K562 (cell line): ENCODE data around the gene SH3TC2. TPM values are rescaled to one million over a fixed set of nuclear protein-coding genes. Genes with fewer than 3 reads are reported as not detected.
A peak's percentile ranks its signal among the peaks of the same experiment; 100 is the strongest.

Experiments used
- ATAC-seq: fragments of 200-7000 bp; cut with Tn5 transposase; 3 replicates; pipeline ENCODE4 v1.9.1; 2020; ENCODE audit warnings: moderate library complexity
- BruUV-seq: library from RNA; stranded (reverse); fragments of 400-500 nt; replicated peaks from 2 replicates; lab custom pipeline; 2021; lab: Mats Ljungman, UMichigan
- CTCF ChIA-PET: fragments of 300-600 bp; formaldehyde crosslinking; extraction: SDS; loops from one replicate; lab custom pipeline; 2021; ENCODE audit warnings: low intra/inter-chr PET ratio; lab: Yijun Ruan, JAX
- POLR2A ChIA-PET: fragments of 300-600, 350-650 bp; sonication (Branson Sonifier 250); formaldehyde crosslinking; extraction: SDS; loops from one replicate; lab custom pipeline; 2021; ENCODE audit warnings: antibody characterized with exemption, inconsistent platforms; lab: Yijun Ruan, JAX
- DNase-seq, 4 experiments: peaks; one replicate each; pipeline versions ENCODE4 v3.0.0 to v3.0.0-alpha.2; 2011 to 2018; ENCODE audit warnings: low spot score in 3 of 4, mixed read lengths in 3 of 4; ENCODE audit errors: extremely low read depth in 1 of 4
- FAIRE-seq: peaks from 2 replicates; lab custom pipeline; 2011; peaks lifted over from hg19 to GRCh38; lab: Jason Lieb, UNC
- H2AFZ ChIP-seq: 2 replicates; pipeline ENCODE4 v1.6.0; 2011; ENCODE audit warnings: low read depth, low read length, control low read depth, inconsistent platforms
- H3K27ac ChIP-seq: fragments of 200-600 bp; 3 replicates; pipeline ENCODE4 v1.8.0; 2011; ENCODE audit warnings: low read depth, mild to moderate bottlenecking, control low read depth, inconsistent platforms, low read length, moderate library complexity, mixed read lengths; ENCODE audit errors: extremely low read depth
- H3K27me3 ChIP-seq, 2 experiments: fragments of 300-600 bp in 1 of 2; 2 replicates in 1 of 2; 3 replicates in 1 of 2; pipeline versions ENCODE4 v1.6.0 to v1.8.0; 2011; ENCODE audit warnings: inconsistent platforms in 2 of 2, low read length in 2 of 2, mild to moderate bottlenecking in 1 of 2, mixed read lengths in 1 of 2, moderate library complexity in 1 of 2; ENCODE audit not compliant: control insufficient read depth in 2 of 2, insufficient read depth in 2 of 2
- H3K36me3 ChIP-seq: fragments of 300-600 bp; 3 replicates; pipeline ENCODE4 v1.8.0; 2011; ENCODE audit warnings: mild to moderate bottlenecking, low read length, inconsistent platforms; ENCODE audit not compliant: control insufficient read depth, insufficient read depth
- H3K4me1 ChIP-seq, 2 experiments: fragments of 200-600 bp in 1 of 2; replicated peaks in 1 of 2; 2 replicates in 1 of 2; 3 replicates in 1 of 2; pipeline versions ENCODE4 v1.5.1 to v1.8.0; 2011; ENCODE audit warnings: inconsistent platforms in 2 of 2, low read length in 2 of 2, mild to moderate bottlenecking in 1 of 2, mixed read lengths in 1 of 2, moderate library complexity in 1 of 2; ENCODE audit not compliant: control insufficient read depth in 2 of 2, insufficient read depth in 2 of 2
- H3K4me2 ChIP-seq: 2 replicates; pipeline ENCODE4 v1.6.1; 2011; ENCODE audit warnings: low read length, control low read depth, inconsistent platforms, mixed read lengths; ENCODE audit not compliant: insufficient read depth
- H3K4me3 ChIP-seq: fragments of 200-600 bp; sonication (generic), shearing (Covaris generic); 2 replicates; pipeline ENCODE4 v1.5.1; 2016; ENCODE audit warnings: control low read depth, inconsistent platforms
- H3K79me2 ChIP-seq: fragments of 200-600 bp; 3 replicates; pipeline ENCODE4 v1.8.0; 2011; ENCODE audit warnings: low read length, inconsistent platforms; ENCODE audit not compliant: control insufficient read depth, insufficient read depth
- H3K9ac ChIP-seq, 2 experiments: 2 replicates each; pipeline versions ENCODE4 v1.6.0 to v1.6.1; 2011; ENCODE audit warnings: low read depth in 2 of 2, low read length in 2 of 2, control low read depth in 1 of 2, inconsistent platforms in 1 of 2, mild to moderate bottlenecking in 1 of 2, mixed read lengths in 1 of 2; ENCODE audit not compliant: insufficient read depth in 1 of 2
- H3K9me1 ChIP-seq: one replicate; pipeline ENCODE4 v1.6.0; 2011; ENCODE audit warnings: inconsistent platforms, mild to moderate bottlenecking, low read length, moderate library complexity; ENCODE audit not compliant: control insufficient read depth, insufficient read depth
- H3K9me3 ChIP-seq: replicated peaks from 2 replicates; pipeline ENCODE4 v1.5.1; 2011; ENCODE audit warnings: low read depth, low read length, inconsistent platforms; ENCODE audit not compliant: control insufficient read depth, insufficient read depth
- H4K20me1 ChIP-seq: replicated peaks from 2 replicates; pipeline ENCODE4 v1.6.1; 2011; ENCODE audit warnings: low read length, inconsistent platforms, mixed read lengths; ENCODE audit not compliant: control insufficient read depth, insufficient read depth
- CTCF ChIP-seq, 3 experiments: IDR thresholded peaks in 2 of 3; conservative IDR thresholded peaks in 1 of 3; 2 replicates each; pipeline ENCODE4 v1.5.1; 2011 to 2012; ENCODE audit warnings: low read length in 3 of 3, mild to moderate bottlenecking in 3 of 3, control low read depth in 2 of 3, improper control_type of control experiment in 1 of 3, inconsistent platforms in 1 of 3, low read depth in 1 of 3, mixed read lengths in 1 of 3, moderate library complexity in 1 of 3; ENCODE audit not compliant: insufficient read depth in 2 of 3
- HMGN3 ChIP-seq: IDR thresholded peaks from 2 replicates; pipeline ENCODE4 v1.6.1; 2011; ENCODE audit warnings: borderline replicate concordance, low read depth, mild to moderate bottlenecking, mixed read lengths, low read length; ENCODE audit not compliant: insufficient read length; ENCODE audit errors: extremely low read depth
- MAX ChIP-seq: sonication (generic); formaldehyde crosslinking; IDR thresholded peaks from 2 replicates; pipeline ENCODE4 v1.9.0; 2022; ENCODE audit warnings: mild to moderate bottlenecking, missing genetic modification reagents
- WGBS: fragments of 100-300 bp; shearing (Covaris generic); methylation state at CpG from one replicate; pipeline ENCODE4 v1.1.6; 2016; ENCODE audit warnings: low coverage, mixed read lengths; ENCODE audit not compliant: insufficient coverage; ENCODE audit errors: missing lambda C conversion rate; 5-methylcytosine and 5-hydroxymethylcytosine counted together
- in situ Hi-C: fragments of 300-500 bp; cut with MboI; formaldehyde crosslinking; loops from 4 replicates; pipeline ENCODE4 v1.15.0; 2018; ENCODE audit warnings: inconsistent platforms, mixed read lengths
- intact Hi-C: fragments of 100-400 bp; cut with micrococcal nuclease; formaldehyde crosslinking; loops from 2 replicates; pipeline ENCODE4 v1.14.2; 2022
- polyA plus RNA-seq, 8 experiments: library from polyadenylated mRNA; depleted of rRNA in 4 of 8; stranded (reverse) in 5 of 8; unstranded in 3 of 8; fragments of >200 nt; fragmentation: Nextera tagmentation in 2 of 8; fragmentation: Illumina TruSeq in 1 of 8; extraction: Ambion mirVana in 2 of 8; extraction: Trizol in 1 of 8; gene quantifications; 2 replicates each; pipeline versions ENCODE4 v1.2.1 to v1.2.3, GENCODE V29; 2011 to 2014; ENCODE audit warnings: inconsistent platforms in 1 of 8, missing spikeins in 1 of 8
- total RNA-seq, 7 experiments: library from RNA; depleted of rRNA in 6 of 7; stranded (reverse); fragments of >200 nt in 6 of 7; fragmentation: Illumina TruSeq in 2 of 7; extraction: Trizol in 2 of 7; gene quantifications; 2 replicates each; pipeline versions ENCODE4 v1.2.1 to v1.2.3, GENCODE V29; 2011 to 2021; ENCODE audit warnings: low replicate concordance in 1 of 7

SH3TC2 gene
- total and polyA plus RNA-seq, 9 of the 15 experiments (the other 6 are each of a cell fraction or from before 2014, with no cell fraction given): 0.03 to 0.80 (median 0.55) TPM; not detected in 1

GRCh38 chr5:148970228-148970627, 92.6 kb downstream of the SH3TC2 start:
- no peak for ATAC-seq
- in situ Hi-C loops: no loop called here
- WGBS: 0% methylated on average over 2 of the region's 2 CpGs
- Histone ChIP-seq H2AFZ (no peak overlapping the region), H3K4me1 (no peaks in the 10 kb centered on the region), H4K20me1 (no peaks in the 10 kb centered on the region), H3K9me1 (no peaks in the 10 kb centered on the region), H3K9me3 (no peaks in the 10 kb centered on the region), H3K4me2 (no peak overlapping the region), H3K36me3 (no peaks in the 10 kb centered on the region), H3K27me3 (peaks cover 8 to 24% of the 10 kb centered on the region in 2 experiments; a peak in 4 of 5 replicates), H3K9ac (no peak overlapping the region), H3K27ac (no peak overlapping the region), H3K79me2 (no peaks in the 10 kb centered on the region), H3K4me3 (no peak overlapping the region)
- TF ChIP-seq MAX (CRISPR knock-in tag): no peak
- POLR2A ChIA-PET: interaction anchor here (0.6 to 1.2 kb wide), 2 partner anchors 7 to 268 kb away, joined by 3 read pairs; no protein-coding TSS in a partner anchor
- FAIRE-seq: no peak
- BruUV-seq: no TSS peak
- no peak for DNase-seq
- CTCF ChIA-PET: no interaction called here
- intact Hi-C loops: no loop called here

- ChIA-PET POLR2A (interaction anchor here (0.5 to 1.2 kb wide), 4 partner anchors 8 to 352 kb away, joined by 3 to 4 read pairs (median 3); no protein-coding TSS in a partner anchor), CTCF (no interaction called here)
- ATAC-seq (no peak), DNase-seq (no peak), FAIRE-seq (no peak)
- H3K27ac ChIP-seq: no peak overlapping the region
- no peak overlapping the region for H2AFZ ChIP-seq
- no peak overlapping the region for H3K9ac ChIP-seq
- no peaks in the 10 kb centered on the region for H3K36me3 ChIP-seq
- H3K4me1 ChIP-seq: no peaks in the 10 kb centered on the region
- no peak for TF ChIP-seq HMGN3
- TF ChIP-seq CTCF (IDR thresholded peaks at IDR 0.05 in 2 of 3, conservative IDR thresholded peaks at IDR 0.05 in 1 of 3; ENCODE audit: insufficient read depth in 2 of 3, low read depth in 1 of 3, low read length in 3 of 3): peak in 1 of 3 experiments; percentile 2; a peak in 1 of 6 replicates
- in situ Hi-C loops (loop anchor here (10.0 kb wide), 1 partner anchor 234 kb away; no protein-coding TSS in a partner anchor), intact Hi-C loops (loop anchor here (5.0 kb wide), 1 partner anchor 143 kb away; no protein-coding TSS in a partner anchor)
- no peak overlapping the region for H3K4me3 ChIP-seq
- H3K79me2 ChIP-seq: no peaks in the 10 kb centered on the region
- no peaks in the 10 kb centered on the region for H4K20me1 ChIP-seq
- BruUV-seq: no TSS peak
- H3K9me1 ChIP-seq: no peaks in the 10 kb centered on the region
- no peak overlapping the region for H3K4me2 ChIP-seq
- peaks cover 8 to 24% of the 10 kb centered on the region in 2 experiments; a peak in 4 of 5 replicates for H3K27me3 ChIP-seq
- 0% methylated on average over 3 of the region's 3 CpGs for WGBS
- H3K9me3 ChIP-seq: no peaks in the 10 kb centered on the region
These were observed 93.6 kb downstream of the SH3TC2 start for GRCh38 chr5:148969291-148969690.
